Body of pancreas (tissue), 4 donors: Measurements from ENCODE around the gene ADARB1.

Experiments used
- POLR2A ChIP-seq, 3 donors: fragments of 450-650 bp; IDR thresholded peaks; one replicate each; pipeline ENCODE4 v1.6.1; 2016; ENCODE audit warnings: antibody characterized with exemption in 3 of 3, mild to moderate bottlenecking in 2 of 3
- TF ChIP-seq, protein P1 (sequence below), 7 experiments: fragments of 450-650 bp in 4 of 7; fragments of 200-600 bp in 3 of 7; sonication (generic) in 3 of 7; IDR thresholded peaks; one replicate each; pipeline ENCODE4 v1.5.1; 2016 to 2019; ENCODE audit warnings: antibody characterized with exemption in 7 of 7

DNA sequence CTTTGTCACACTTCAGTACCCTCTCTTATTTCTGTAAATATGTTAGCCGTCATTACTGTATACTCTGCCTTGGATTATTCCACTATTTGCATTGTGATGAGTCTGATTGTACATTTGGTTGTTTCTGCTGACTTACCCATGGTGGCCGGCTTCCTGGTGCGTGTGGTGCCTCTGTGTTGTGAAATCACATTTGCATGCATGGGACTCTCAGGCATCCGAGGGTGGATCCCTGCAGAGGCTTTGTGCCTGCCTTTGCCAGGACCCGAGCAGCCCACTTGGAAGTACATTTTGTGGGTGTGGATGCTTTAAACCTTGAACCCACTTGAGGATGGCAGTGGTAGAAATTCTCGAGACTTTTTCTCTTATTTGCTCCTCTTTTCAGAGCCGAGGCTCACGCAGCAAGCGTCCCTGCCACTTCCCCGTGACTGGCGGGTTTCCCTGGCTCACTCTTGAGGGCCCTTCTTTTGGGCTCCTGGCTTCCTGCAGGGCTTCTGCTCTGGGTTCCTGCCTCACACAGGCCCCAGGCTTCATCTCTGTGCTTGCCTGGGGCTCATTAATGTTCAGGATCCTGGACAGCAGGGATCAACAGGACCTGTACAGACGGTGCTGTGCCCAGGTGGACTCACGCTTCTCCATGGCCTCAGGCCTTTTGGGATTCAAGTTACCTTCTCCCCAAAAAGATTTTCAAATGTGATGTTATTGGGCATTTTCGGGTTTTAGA is 176.7 kb downstream of the ADARB1 start:
- TF ChIP-seq, protein P1, sequence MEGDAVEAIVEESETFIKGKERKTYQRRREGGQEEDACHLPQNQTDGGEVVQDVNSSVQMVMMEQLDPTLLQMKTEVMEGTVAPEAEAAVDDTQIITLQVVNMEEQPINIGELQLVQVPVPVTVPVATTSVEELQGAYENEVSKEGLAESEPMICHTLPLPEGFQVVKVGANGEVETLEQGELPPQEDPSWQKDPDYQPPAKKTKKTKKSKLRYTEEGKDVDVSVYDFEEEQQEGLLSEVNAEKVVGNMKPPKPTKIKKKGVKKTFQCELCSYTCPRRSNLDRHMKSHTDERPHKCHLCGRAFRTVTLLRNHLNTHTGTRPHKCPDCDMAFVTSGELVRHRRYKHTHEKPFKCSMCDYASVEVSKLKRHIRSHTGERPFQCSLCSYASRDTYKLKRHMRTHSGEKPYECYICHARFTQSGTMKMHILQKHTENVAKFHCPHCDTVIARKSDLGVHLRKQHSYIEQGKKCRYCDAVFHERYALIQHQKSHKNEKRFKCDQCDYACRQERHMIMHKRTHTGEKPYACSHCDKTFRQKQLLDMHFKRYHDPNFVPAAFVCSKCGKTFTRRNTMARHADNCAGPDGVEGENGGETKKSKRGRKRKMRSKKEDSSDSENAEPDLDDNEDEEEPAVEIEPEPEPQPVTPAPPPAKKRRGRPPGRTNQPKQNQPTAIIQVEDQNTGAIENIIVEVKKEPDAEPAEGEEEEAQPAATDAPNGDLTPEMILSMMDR (IDR thresholded peaks at IDR 0.05), result no peak
- TF ChIP-seq POLR2A (IDR thresholded peaks at IDR 0.05), result no peak
